Measurements from ENCODE around the gene XRCC3. TPM values are rescaled to one million over a fixed set of nuclear protein-coding genes. Genes with fewer than 3 reads are reported as not detected.

XRCC3 gene
- total RNA-seq, 1 donor from 2014 or later, result 6.1 TPM

DNA sequence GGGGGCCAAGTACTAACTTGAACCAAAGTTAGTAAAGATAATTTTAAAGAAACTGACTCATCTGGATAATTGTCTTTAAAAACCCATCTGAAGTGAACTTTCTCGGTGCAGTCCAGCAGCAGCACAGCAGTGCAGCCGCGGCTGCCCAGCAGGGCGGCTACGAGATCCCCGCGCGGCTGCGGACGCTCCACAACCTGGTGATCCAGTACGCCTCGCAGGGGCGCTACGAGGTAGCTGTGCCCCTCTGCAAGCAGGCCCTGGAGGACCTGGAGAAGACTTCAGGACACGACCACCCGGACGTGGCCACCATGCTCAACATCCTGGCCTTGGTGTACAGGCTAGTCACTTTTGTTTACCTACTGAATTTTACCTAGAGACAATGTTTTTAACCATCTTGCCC, 52.7 kb downstream of the XRCC3 start:
- TF ChIP-seq, protein P1, sequence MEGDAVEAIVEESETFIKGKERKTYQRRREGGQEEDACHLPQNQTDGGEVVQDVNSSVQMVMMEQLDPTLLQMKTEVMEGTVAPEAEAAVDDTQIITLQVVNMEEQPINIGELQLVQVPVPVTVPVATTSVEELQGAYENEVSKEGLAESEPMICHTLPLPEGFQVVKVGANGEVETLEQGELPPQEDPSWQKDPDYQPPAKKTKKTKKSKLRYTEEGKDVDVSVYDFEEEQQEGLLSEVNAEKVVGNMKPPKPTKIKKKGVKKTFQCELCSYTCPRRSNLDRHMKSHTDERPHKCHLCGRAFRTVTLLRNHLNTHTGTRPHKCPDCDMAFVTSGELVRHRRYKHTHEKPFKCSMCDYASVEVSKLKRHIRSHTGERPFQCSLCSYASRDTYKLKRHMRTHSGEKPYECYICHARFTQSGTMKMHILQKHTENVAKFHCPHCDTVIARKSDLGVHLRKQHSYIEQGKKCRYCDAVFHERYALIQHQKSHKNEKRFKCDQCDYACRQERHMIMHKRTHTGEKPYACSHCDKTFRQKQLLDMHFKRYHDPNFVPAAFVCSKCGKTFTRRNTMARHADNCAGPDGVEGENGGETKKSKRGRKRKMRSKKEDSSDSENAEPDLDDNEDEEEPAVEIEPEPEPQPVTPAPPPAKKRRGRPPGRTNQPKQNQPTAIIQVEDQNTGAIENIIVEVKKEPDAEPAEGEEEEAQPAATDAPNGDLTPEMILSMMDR (IDR thresholded peaks at IDR 0.05; ENCODE audit: insufficient read depth, low read length, severe bottlenecking), result no peak
- H3K36me3 ChIP-seq (ENCODE audit: control insufficient read depth, insufficient read depth, low read length), result peaks cover 28% of the 10 kb centered on the region

DNA sequence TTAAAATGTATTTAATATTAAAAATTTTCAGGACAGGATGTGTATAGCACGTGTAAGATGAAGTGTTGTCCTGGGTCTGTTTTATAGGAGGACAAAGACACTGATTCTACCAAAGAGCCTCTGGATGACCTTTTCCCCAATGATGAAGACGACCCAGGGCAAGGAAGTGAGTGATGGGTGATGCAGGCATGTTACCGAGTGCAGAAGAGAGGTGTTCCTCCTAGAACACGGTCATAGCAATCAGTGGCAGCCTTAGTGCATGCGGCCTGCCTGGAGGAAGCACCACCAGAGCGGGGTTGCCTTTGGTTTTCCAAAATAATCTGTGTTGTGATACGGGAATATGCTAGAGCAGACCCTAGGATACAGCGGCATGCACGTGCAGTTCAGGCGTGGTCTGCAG, 53.2 kb downstream of the XRCC3 start:
- no peak for FAIRE-seq
- peaks cover 32% of the 10 kb centered on the region for H3K36me3 ChIP-seq (ENCODE audit: control insufficient read depth, insufficient read depth, low read length)
- TF ChIP-seq, protein P1 (IDR thresholded peaks at IDR 0.05; ENCODE audit: insufficient read depth, low read length, severe bottlenecking), result no peak

More for the DNA sequence above, 52.7 kb downstream of the XRCC3 start:
- DNase-seq (ENCODE audit: low read depth) (no peak), FAIRE-seq (no peak)
- no peak overlapping the region for H3K4me3 ChIP-seq (ENCODE audit: low read depth, low read length)
- no peaks in the 10 kb centered on the region for H3K27me3 ChIP-seq (ENCODE audit: control insufficient read depth, insufficient read depth, low read length)

DNA sequence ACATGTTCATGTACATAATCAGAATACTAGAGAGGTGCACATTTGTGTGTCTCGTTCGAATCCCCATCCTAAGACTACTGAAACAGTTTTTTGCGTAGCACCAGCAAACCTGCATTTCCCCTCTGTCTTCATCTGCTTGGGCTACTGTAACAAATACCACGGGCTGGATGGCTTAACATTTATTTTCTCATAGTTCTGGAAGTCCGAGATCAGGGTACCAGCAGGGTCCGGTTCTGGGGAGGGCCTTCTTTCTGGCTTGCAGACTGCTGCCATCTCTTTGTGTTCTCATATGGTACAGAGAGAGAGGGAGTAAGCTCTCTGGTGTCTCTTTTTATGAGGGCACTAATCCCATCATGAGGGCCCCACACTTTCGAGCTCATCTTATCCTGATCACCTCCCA, 55.6 kb downstream of the XRCC3 start:
- TF ChIP-seq, protein P1 (IDR thresholded peaks at IDR 0.05; ENCODE audit: insufficient read depth, low read length, severe bottlenecking), result no peak
- no peak for FAIRE-seq
- peaks cover 40% of the 10 kb centered on the region for H3K36me3 ChIP-seq (ENCODE audit: control insufficient read depth, insufficient read depth, low read length)
- no peak for DNase-seq (ENCODE audit: low read depth)
- H3K4me3 ChIP-seq (ENCODE audit: low read depth, low read length), result no peak overlapping the region
- no peaks in the 10 kb centered on the region for H3K27me3 ChIP-seq (ENCODE audit: control insufficient read depth, insufficient read depth, low read length)

More for the DNA sequence above, 53.2 kb downstream of the XRCC3 start:
- no peaks in the 10 kb centered on the region for H3K27me3 ChIP-seq (ENCODE audit: control insufficient read depth, insufficient read depth, low read length)
- H3K4me3 ChIP-seq (ENCODE audit: low read depth, low read length), result no peak overlapping the region
- no peak for DNase-seq (ENCODE audit: low read depth)

DNA sequence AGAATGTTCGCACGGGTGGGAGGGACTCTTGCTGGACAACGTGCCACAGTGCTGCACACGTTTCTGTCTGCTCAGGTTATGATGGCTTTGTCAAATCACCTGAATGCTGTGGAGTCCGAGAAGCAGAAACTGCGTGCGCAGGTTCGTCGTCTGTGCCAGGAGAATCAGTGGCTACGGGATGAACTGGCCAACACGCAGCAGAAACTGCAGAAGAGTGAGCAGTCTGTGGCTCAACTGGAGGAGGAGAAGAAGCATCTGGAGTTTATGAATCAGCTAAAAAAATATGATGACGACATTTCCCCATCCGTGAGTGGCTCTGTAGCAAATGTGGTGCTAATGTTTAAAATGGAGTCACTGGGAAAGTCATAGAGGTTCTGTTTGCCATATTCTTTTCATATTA, 57.8 kb downstream of the XRCC3 start:
- Histone ChIP-seq H3K27me3 (ENCODE audit: control insufficient read depth, insufficient read depth, low read length) (no peaks in the 10 kb centered on the region), H3K36me3 (ENCODE audit: control insufficient read depth, insufficient read depth, low read length) (peaks cover 40% of the 10 kb centered on the region), H3K4me3 (ENCODE audit: low read depth, low read length) (no peak overlapping the region)
- FAIRE-seq, result no peak
- DNase-seq (ENCODE audit: low read depth), result no peak
- TF ChIP-seq, protein P1 (IDR thresholded peaks at IDR 0.05; ENCODE audit: insufficient read depth, low read length, severe bottlenecking), result no peak

DNA sequence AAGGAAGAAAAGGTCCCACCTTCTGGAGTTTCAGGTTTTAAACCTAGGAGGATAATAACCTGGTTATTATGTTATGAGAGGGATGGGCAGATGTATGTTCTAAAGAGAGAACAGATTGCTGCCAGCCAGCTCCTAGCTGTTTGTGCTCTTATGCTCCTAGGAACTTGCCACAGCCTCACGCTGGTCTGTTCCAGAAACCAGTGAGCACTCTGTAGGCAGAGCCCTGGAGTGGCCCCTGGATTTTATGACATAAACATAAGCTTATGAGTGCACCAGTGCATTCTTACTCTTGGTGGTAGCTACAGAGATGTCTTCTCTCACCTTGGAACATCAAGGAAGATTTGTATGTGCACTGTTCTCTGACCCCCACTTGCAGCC, 58.5 kb downstream of the XRCC3 start:
- Histone ChIP-seq H3K36me3 (ENCODE audit: control insufficient read depth, insufficient read depth, low read length) (peaks cover 35% of the 10 kb centered on the region), H3K4me3 (ENCODE audit: low read depth, low read length) (no peak overlapping the region), H3K27me3 (ENCODE audit: control insufficient read depth, insufficient read depth, low read length) (no peaks in the 10 kb centered on the region)
- FAIRE-seq, result no peak
- no peak for DNase-seq (ENCODE audit: low read depth)
- TF ChIP-seq, protein P1 (IDR thresholded peaks at IDR 0.05; ENCODE audit: insufficient read depth, low read length, severe bottlenecking), result no peak

DNA sequence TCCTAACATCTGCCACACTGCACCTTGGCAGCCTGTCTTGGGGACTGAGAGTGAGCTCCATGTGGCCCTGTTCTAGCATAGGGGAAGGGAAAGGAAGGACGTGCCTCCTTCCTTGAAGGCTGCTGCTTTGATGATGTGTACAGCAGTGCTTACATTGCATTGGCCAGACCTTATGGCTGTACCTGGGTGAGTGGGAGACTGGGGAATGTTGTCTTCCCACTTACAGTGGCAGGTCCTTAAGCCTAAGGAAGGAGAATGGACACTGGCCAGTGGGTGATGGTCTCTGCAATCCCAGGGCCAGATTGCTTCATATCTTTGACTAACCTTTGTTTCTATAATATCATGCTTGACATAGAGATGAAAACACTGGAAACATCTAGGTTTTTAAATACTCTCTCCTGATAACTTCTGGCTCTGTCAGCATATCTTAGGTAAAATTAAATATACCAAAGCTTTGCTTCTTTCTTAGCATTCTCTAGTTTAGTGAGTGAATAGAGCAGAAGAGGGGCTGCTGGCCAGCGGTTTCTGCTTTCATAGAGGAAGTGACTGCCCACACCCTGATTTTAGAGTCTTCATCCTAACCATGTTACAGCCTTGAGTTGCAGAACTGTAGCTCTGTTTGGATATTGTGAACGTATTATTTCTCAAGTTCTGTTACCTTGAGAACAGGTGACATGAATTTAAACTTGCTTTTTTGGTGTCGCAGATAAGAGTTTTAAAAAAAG, 59.1 kb downstream of the XRCC3 start:
- DNase-seq (ENCODE audit: low read depth), result no peak
- FAIRE-seq, result no peak

More for the DNA sequence above, 59.1 kb downstream of the XRCC3 start:
- Histone ChIP-seq H3K27me3 (ENCODE audit: control insufficient read depth, insufficient read depth, low read length) (no peaks in the 10 kb centered on the region), H3K36me3 (ENCODE audit: control insufficient read depth, insufficient read depth, low read length) (peaks cover 36% of the 10 kb centered on the region), H3K4me3 (ENCODE audit: low read depth, low read length) (no peak overlapping the region)
- TF ChIP-seq, protein P1 (IDR thresholded peaks at IDR 0.05; ENCODE audit: insufficient read depth, low read length, severe bottlenecking), result no peak

Data from bronchial epithelial cell (primary cell).